ENCODE results near the gene COL4A6.

- no peak for TF ChIP-seq CTCF (IDR thresholded peaks at IDR 0.05; ENCODE audit: low read length)
- TF ChIP-seq EZH2 (optimal IDR thresholded peaks at IDR 0.05; ENCODE audit: low read depth, low read length), result no peak
- no peak for TF ChIP-seq EZH2phosphoT487 (IDR thresholded peaks at IDR 0.05; ENCODE audit: low read length)
These were observed 315.5 kb downstream of the COL4A6 start for GRCh38 chrX:108122748-108123147.
